ENCODE results near the gene ZDHHC19. TPM values are rescaled to one million over a fixed set of nuclear protein-coding genes. Genes with fewer than 3 reads are reported as not detected.

ZDHHC19 gene
- total RNA-seq, 4 donors from 2014 or later = not detected

GRCh38 chr3:196232882-196233251 lies 21.7 kb upstream of the ZDHHC19 start:
- TF ChIP-seq POLR2A (IDR thresholded peaks at IDR 0.05) (no peak), POLR2AphosphoS5 (IDR thresholded peaks at IDR 0.05) (no peak), CTCF (IDR thresholded peaks at IDR 0.05) (no peak), EP300 (IDR thresholded peaks at IDR 0.05) (no peak)
- Histone ChIP-seq H3K27me3 (no peaks in the 10 kb centered on the region), H3K4me1 (no peaks in the 10 kb centered on the region), H3K36me3 (peaks cover 0 to 17% of the 10 kb centered on the region in 2 donors), H3K27ac (no peak overlapping the region), H3K9me3 (no peaks in the 10 kb centered on the region), H3K4me3 (no peak overlapping the region)
- WGBS, 2 donors (ENCODE audit: low coverage in 1 of 2) = 80 to 89% methylated on average over 7 to 8 of the region's 8 CpGs
- no peak for ATAC-seq

GRCh38 chr3:196232154-196232881 lies 21.1 kb upstream of the ZDHHC19 start:
- no peak for ATAC-seq
- Histone ChIP-seq H3K4me1 (peaks cover 0 to 4% (median 0%) of the 10 kb centered on the region in 3 donors), H3K9me3 (no peaks in the 10 kb centered on the region), H3K36me3 (peaks cover 0 to 11% of the 10 kb centered on the region in 2 donors), H3K27ac (no peak overlapping the region), H3K27me3 (no peaks in the 10 kb centered on the region), H3K4me3 (no peak overlapping the region)
- 91% methylated on average over 4 to 11 of the region's 12 CpGs for WGBS, 2 donors (ENCODE audit: low coverage in 1 of 2)
- TF ChIP-seq POLR2A (IDR thresholded peaks at IDR 0.05) = no peak
- TF ChIP-seq CTCF (IDR thresholded peaks at IDR 0.05) = no peak
- TF ChIP-seq EP300 (IDR thresholded peaks at IDR 0.05) = no peak
- TF ChIP-seq POLR2AphosphoS5 (IDR thresholded peaks at IDR 0.05) = no peak

- TF ChIP-seq EP300 (IDR thresholded peaks at IDR 0.05) = no peak
- no peak for TF ChIP-seq CTCF (IDR thresholded peaks at IDR 0.05)
- no peak for TF ChIP-seq POLR2AphosphoS5 (IDR thresholded peaks at IDR 0.05)
- no peak for TF ChIP-seq POLR2A (IDR thresholded peaks at IDR 0.05)
- Histone ChIP-seq H3K4me3 (no peak overlapping the region), H3K9me3 (no peaks in the 10 kb centered on the region), H3K27ac (no peak overlapping the region), H3K4me1 (peaks cover 0 to 7% (median 0%) of the 10 kb centered on the region in 3 donors), H3K27me3 (peaks cover 12% of the 10 kb centered on the region), H3K36me3 (no peaks in the 10 kb centered on the region)
- ATAC-seq = no peak
- WGBS, 2 donors (ENCODE audit: low coverage in 1 of 2) = 49 to 52% methylated on average over 7 to 8 of the region's 24 CpGs
Observed at GRCh38 chr3:196227629-196228493, 16.7 kb upstream of the ZDHHC19 start.

GRCh38 chr3:196227121-196227561 lies 15.9 kb upstream of the ZDHHC19 start:
- TF ChIP-seq CTCF (IDR thresholded peaks at IDR 0.05) (no peak), POLR2A (IDR thresholded peaks at IDR 0.05) (no peak), EP300 (IDR thresholded peaks at IDR 0.05) (no peak), POLR2AphosphoS5 (IDR thresholded peaks at IDR 0.05) (no peak)
- no peaks in the 10 kb centered on the region for H3K36me3 ChIP-seq
- H3K27ac ChIP-seq = no peak overlapping the region
- H3K4me1 ChIP-seq = peaks cover 0 to 7% (median 0%) of the 10 kb centered on the region in 3 donors
- no peak overlapping the region for H3K4me3 ChIP-seq
- no peaks in the 10 kb centered on the region for H3K9me3 ChIP-seq
- no peak for ATAC-seq
- H3K27me3 ChIP-seq = peaks cover 19% of the 10 kb centered on the region
- 69 to 83% methylated on average over 4 to 5 of the region's 14 CpGs for WGBS, 2 donors (ENCODE audit: low coverage in 1 of 2)

Measured in gastroesophageal sphincter (tissue), 4 donors.